Heart left ventricle (tissue), 16 donors: ENCODE measurements around the gene CELA3A. TPM values are rescaled to one million over a fixed set of nuclear protein-coding genes. Genes with fewer than 3 reads are reported as not detected.

ENCODE experiments used
- ATAC-seq, 4 donors: fragments of 200-7000 bp; cut with Tn5 transposase; one replicate each; pipeline ENCODE4 v1.9.1; 2020 to 2022; ENCODE audit warnings: moderate library complexity in 4 of 4, mild to moderate bottlenecking in 3 of 4, moderate number of reproducible peaks in 1 of 4
- DNase-seq, 5 donors: peaks; one replicate each; pipeline ENCODE4 v3.0.0-alpha.2; 2020
- H3K27ac ChIP-seq, 12 donors: fragments of 200-600 bp; sonication (generic) in 4 of 12; one replicate each; pipeline versions ENCODE4 v1.5.0 to v1.8.0; 2016 to 2022; ENCODE audit warnings: mild to moderate bottlenecking in 2 of 12
- H3K27me3 ChIP-seq, 9 donors: fragments of 200-600 bp; sonication (generic) in 2 of 9; one replicate each; pipeline versions ENCODE4 v1.5.1 to v1.8.0; 2016 to 2022; ENCODE audit warnings: mild to moderate bottlenecking in 3 of 9
- H3K36me3 ChIP-seq, 9 donors: fragments of 200-600 bp; sonication (generic) in 2 of 9; one replicate each; pipeline versions ENCODE4 v1.5.0 to v1.8.0; 2018 to 2022; ENCODE audit warnings: mild to moderate bottlenecking in 2 of 9
- H3K4me1 ChIP-seq, 12 donors: fragments of 200-600 bp; sonication (generic) in 4 of 12; one replicate each; pipeline versions ENCODE4 v1.5.0 to v1.8.0; 2016 to 2022; ENCODE audit warnings: mild to moderate bottlenecking in 3 of 12
- H3K4me3 ChIP-seq, 12 donors: fragments of 200-600 bp; sonication (generic) in 4 of 12; one replicate each; pipeline versions ENCODE4 v1.5.0 to v1.8.0; 2017 to 2022; ENCODE audit warnings: mild to moderate bottlenecking in 9 of 12, moderate library complexity in 4 of 12
- H3K9me3 ChIP-seq, 12 donors: fragments of 200-600 bp; sonication (generic) in 4 of 12; one replicate each; pipeline versions ENCODE4 v1.5.0 to v1.8.0; 2016 to 2022; ENCODE audit warnings: mild to moderate bottlenecking in 1 of 12
- CTCF ChIP-seq, 12 donors: fragments of 200-600 bp; sonication (generic) in 4 of 12; IDR thresholded peaks; one replicate each; pipeline versions ENCODE4 v1.5.0 to v1.8.0; 2018 to 2022; ENCODE audit warnings: antibody characterized with exemption in 12 of 12, mild to moderate bottlenecking in 5 of 12
- POLR2A ChIP-seq, 2 donors: fragments of 450-650 bp; IDR thresholded peaks; one replicate each; pipeline ENCODE4 v1.6.1; 2017; ENCODE audit warnings: antibody characterized with exemption in 2 of 2, mild to moderate bottlenecking in 2 of 2, moderate library complexity in 2 of 2
- WGBS, 4 donors: extraction: QIAGEN DNeasy Blood & Tissue Kit in 2 of 4; methylation state at CpG; one replicate each; pipeline versions ENCODE4 v1.1.5 to v1.1.7; 2013 to 2018; 5-methylcytosine and 5-hydroxymethylcytosine counted together
- intact Hi-C, 10 donors: fragments of 100-400 bp; cut with DNase I; formaldehyde crosslinking; loops; one replicate each; pipeline versions ENCODE4 v1.11.1 to v1.14.2; 2022
- polyA plus RNA-seq, 2 donors: library from polyadenylated mRNA; stranded (reverse); fragments of 200-250 nt; gene quantifications; one replicate each; pipeline ENCODE4 v1.2.3, GENCODE V29; 2013
- total RNA-seq, 9 donors: library from RNA; depleted of rRNA in 2 of 9; stranded (reverse); fragments of >200 nt in 2 of 9; fragmentation: NEBNext Ultra II Directional in 3 of 9; extraction: Animal tissue kit (Norgen Biotek cat#: 25700) in 3 of 9; gene quantifications; one replicate each; pipeline versions ENCODE4 v1.1.0 to v1.2.4, GENCODE V29; 2016 to 2023
- donor health status: ischemic (EF 13 %, LVEDD 7.1; RV severe dilation, severe dysfunction).
- donor health status: healthy with polysubstance abuse.
- donor health status: DM: no; HTN: yes; CAD: no.
- donor health status: DM: no; HTN: no; CAD: no.
- donor health status: ischemic (EF 25% LVEDD 6.9; RV normal size, moderate dysfunction).
- donor health status: ischemic (EF 25% LVEDD 5.7; RV mildly dilated, moderate dysfunction).
- donor health status: healthy.
- donor health status: DM: yes; HTN: yes; CAD: no.
- donor health status: ischemic (EF 35%, LVEDD 5.7; RV mildly dilated, moderate dysfunction).
- donor health status: nonischemic (EF 11% LVEDD 7.7; RV severe dilation, severe dysfunction).
- donor health status: DM: yes; HTN: yes; CAD: no.
- donor health status: PGD.
- donor health status: ischemic (EF 29% LVEDD 5.4; RV normal size, mild dysfunction).
- donor health status: nonischemic (EF 23%, LVEDD 6.1; RV moderate dilation, normal function).

The CELA3A gene
- total and polyA plus RNA-seq, 11 donors: 0.68 to 4.8 (median 3.1) TPM; not detected in 6

GRCh38 chr1:21955501-21956281 lies 45.8 kb upstream of the CELA3A start:
- Histone ChIP-seq H3K27ac (peak overlapping the region; percentile 63 to 84 (median 78)), H3K9me3 (no peaks in the 10 kb centered on the region), H3K4me1 (peaks cover 6 to 48% (median 28%) of the 10 kb centered on the region in 12 donors), H3K27me3 (no peaks in the 10 kb centered on the region), H3K36me3 (no peaks in the 10 kb centered on the region), H3K4me3 (no peak overlapping the region)
- DNase-seq: peak in 2 of 5 donors; percentile 54 to 62
- ATAC-seq: peak; percentile 16 to 58 (median 32)
- WGBS, 4 donors: 26 to 67% (median 54%) methylated on average over 4 to 9 of the region's 9 CpGs
- TF ChIP-seq CTCF (IDR thresholded peaks at IDR 0.05): no peak
- TF ChIP-seq POLR2A (IDR thresholded peaks at IDR 0.05): no peak
- intact Hi-C loops: loop anchor here in 2 of 10 donors (5.0 kb wide), 1 partner anchor 58 kb away; no protein-coding TSS in a partner anchor

- WGBS, 4 donors: 37 to 57% (median 43%) methylated on average over 16 to 18 of the region's 18 CpGs
- no peak overlapping the region for H3K4me3 ChIP-seq
- H3K27me3 ChIP-seq: no peaks in the 10 kb centered on the region
- H3K27ac ChIP-seq: peak overlapping the region; percentile 62 to 84 (median 78)
- H3K9me3 ChIP-seq: no peaks in the 10 kb centered on the region
- ATAC-seq: peak; percentile 78 to 93 (median 89)
- no peak for TF ChIP-seq CTCF (IDR thresholded peaks at IDR 0.05)
- no peak for TF ChIP-seq POLR2A (IDR thresholded peaks at IDR 0.05)
- no peaks in the 10 kb centered on the region for H3K36me3 ChIP-seq
- intact Hi-C loops: loop anchor here in 2 of 10 donors (5.0 kb wide), 1 partner anchor 60 kb away; no protein-coding TSS in a partner anchor
- peak; percentile 65 to 92 (median 73) for DNase-seq
- H3K4me1 ChIP-seq: peaks cover 6 to 50% (median 31%) of the 10 kb centered on the region in 12 donors
Observed at GRCh38 chr1:21956720-21957552, 44.5 kb upstream of the CELA3A start.

GRCh38 chr1:21961337-21961736 lies 40.1 kb upstream of the CELA3A start:
- intact Hi-C loops: loop anchor here in 7 of 10 donors (5.0 to 10.0 kb wide), 4 partner anchors 64 to 97 kb away; no protein-coding TSS in a partner anchor
- H3K27ac ChIP-seq: peak overlapping the region in 2 of 12 donors; percentile 24 to 30

More at GRCh38 chr1:21961337-21961736, 40.1 kb upstream of the CELA3A start:
- ATAC-seq: no peak
- TF ChIP-seq CTCF (IDR thresholded peaks at IDR 0.05) (no peak), POLR2A (IDR thresholded peaks at IDR 0.05) (no peak)
- WGBS, 4 donors: 44 to 80% (median 59%) methylated on average over 2 of the region's 2 CpGs
- no peak overlapping the region for H3K4me3 ChIP-seq
- no peaks in the 10 kb centered on the region for H3K36me3 ChIP-seq
- H3K4me1 ChIP-seq: peaks cover 0 to 42% (median 21%) of the 10 kb centered on the region in 12 donors
- no peaks in the 10 kb centered on the region for H3K27me3 ChIP-seq
- DNase-seq: no peak
- no peaks in the 10 kb centered on the region for H3K9me3 ChIP-seq
